GM19467 (cell line): ENCODE results near the gene SV2C.
"Not testable (repeated sequence)": the region's sequence is repeated elsewhere in the genome, so short reads cannot be mapped to it uniquely, and the experiment has no call there.

Source experiments
- ATAC-seq: cut with Tn5 transposase; IDR thresholded peaks from one replicate; pipeline ENCODE4 v1.9.1; 2021; ENCODE audit warnings: mild to moderate bottlenecking, moderate library complexity; ENCODE audit not compliant: unreplicated experiment

Gene SV2C

GRCh38 chr5:76082772-76083554 is at the start of gene SV2C:
Gene SV2C, plus strand, starts transcription at chr5:76083383. Its CDS starts 48,368 bp downstream, at chr5:76131751.
- no peak for ATAC-seq

GRCh38 chr5:76037736-76038151 is 45.4 kb upstream of the SV2C start:
- ATAC-seq: not testable (repeated sequence)

- no peak for ATAC-seq
Measured at GRCh38 chr5:76038212-76038611, 45.0 kb upstream of the SV2C start.

- ATAC-seq: no peak
Measured at GRCh38 chr5:76040806-76041205, 42.4 kb upstream of the SV2C start.

GRCh38 chr5:76041863-76042262 is 41.3 kb upstream of the SV2C start:
- ATAC-seq: no peak

- ATAC-seq: no peak
Measured at GRCh38 chr5:76046741-76047140, 36.4 kb upstream of the SV2C start.

- ATAC-seq: no peak
Measured at GRCh38 chr5:76050134-76050533, 33.0 kb upstream of the SV2C start.

GRCh38 chr5:76062502-76063041 is 20.6 kb upstream of the SV2C start:
- ATAC-seq: no peak

- ATAC-seq: no peak
Measured at GRCh38 chr5:76065258-76065657, 17.9 kb upstream of the SV2C start.

- no peak for ATAC-seq
Measured at GRCh38 chr5:76069061-76069735, 14.0 kb upstream of the SV2C start.

- no peak for ATAC-seq
Measured at GRCh38 chr5:76074487-76075065, 8.6 kb upstream of the SV2C start.

GRCh38 chr5:76081811-76082771 is 1.1 kb upstream of the SV2C start:
- no peak for ATAC-seq

- ATAC-seq: no peak
Measured at GRCh38 chr5:76083555-76084495, 642 bp downstream of the SV2C start.

GRCh38 chr5:76084496-76085242 is 1.5 kb downstream of the SV2C start:
- ATAC-seq: no peak

- no peak for ATAC-seq
Measured at GRCh38 chr5:76085243-76085579, 2.0 kb downstream of the SV2C start.

GRCh38 chr5:76086095-76086494 is 2.9 kb downstream of the SV2C start:
- ATAC-seq: no peak

- ATAC-seq: not testable (repeated sequence)
Measured at GRCh38 chr5:76089156-76089555, 6.0 kb downstream of the SV2C start.

GRCh38 chr5:76091351-76091750 is 8.2 kb downstream of the SV2C start:
- ATAC-seq: no peak

- no peak for ATAC-seq
Measured at GRCh38 chr5:76099286-76099702, 16.1 kb downstream of the SV2C start.
